HG03097 (cell line): ENCODE data around the gene MYO7A.

Experiments used
- ATAC-seq: cut with Tn5 transposase; IDR thresholded peaks from one replicate; pipeline ENCODE4 v1.9.1; 2021; ENCODE audit not compliant: unreplicated experiment, low FRiP score

The MYO7A gene

GRCh38 chr11:77110836-77111235, 17.2 kb upstream of the MYO7A start:
- ATAC-seq, result no peak

- ATAC-seq, result no peak
Observed at GRCh38 chr11:77111277-77111676, 16.8 kb upstream of the MYO7A start.

- ATAC-seq, result no peak
Observed at GRCh38 chr11:77111946-77112345, 16.1 kb upstream of the MYO7A start.

- no peak for ATAC-seq
Observed at GRCh38 chr11:77112641-77113381, 15.2 kb upstream of the MYO7A start.

GRCh38 chr11:77113382-77114088, 14.5 kb upstream of the MYO7A start:
- ATAC-seq, result no peak

GRCh38 chr11:77114089-77114463, 14.0 kb upstream of the MYO7A start:
- ATAC-seq, result no peak

- no peak for ATAC-seq
Observed at GRCh38 chr11:77115181-77115611, 12.8 kb upstream of the MYO7A start.

- ATAC-seq, result no peak
Observed at GRCh38 chr11:77115956-77116355, 12.1 kb upstream of the MYO7A start.

GRCh38 chr11:77117492-77117891, 10.6 kb upstream of the MYO7A start:
- ATAC-seq, result no peak

- ATAC-seq, result no peak
Observed at GRCh38 chr11:77118086-77118485, 10.0 kb upstream of the MYO7A start.

GRCh38 chr11:77118971-77119370, 9.1 kb upstream of the MYO7A start:
- ATAC-seq, result no peak

GRCh38 chr11:77119531-77119936, 8.5 kb upstream of the MYO7A start:
- ATAC-seq, result no peak

GRCh38 chr11:77120571-77120970, 7.5 kb upstream of the MYO7A start:
- no peak for ATAC-seq

- ATAC-seq, result no peak
Observed at GRCh38 chr11:77121096-77121640, 6.9 kb upstream of the MYO7A start.

- no peak for ATAC-seq
Observed at GRCh38 chr11:77121876-77122575, 6.0 kb upstream of the MYO7A start.

- ATAC-seq, result no peak
Observed at GRCh38 chr11:77122576-77123212, 5.4 kb upstream of the MYO7A start.

GRCh38 chr11:77123591-77123990, 4.5 kb upstream of the MYO7A start:
- no peak for ATAC-seq

GRCh38 chr11:77124041-77124440, 4.0 kb upstream of the MYO7A start:
- ATAC-seq, result no peak

GRCh38 chr11:77124488-77124887, 3.6 kb upstream of the MYO7A start:
- no peak for ATAC-seq

GRCh38 chr11:77125191-77125590, 2.9 kb upstream of the MYO7A start:
- ATAC-seq, result no peak

GRCh38 chr11:77125695-77126094, 2.4 kb upstream of the MYO7A start:
- no peak for ATAC-seq
